Ishikawa (cell line): ENCODE results near the gene MB.

Experiments
- CREB1 ChIP-seq: IDR thresholded peaks from 2 replicates; pipeline ENCODE4 v1.6.1; 2012; ENCODE audit warnings: low read depth
- EP300 ChIP-seq: IDR thresholded peaks from 2 replicates; pipeline ENCODE4 v1.6.1; 2012; ENCODE audit warnings: borderline replicate concordance
- FOXM1 ChIP-seq: IDR thresholded peaks from 2 replicates; pipeline ENCODE4 v1.6.1; 2012; ENCODE audit warnings: low read depth, borderline replicate concordance
- NFIC ChIP-seq: IDR thresholded peaks from 2 replicates; pipeline ENCODE4 v1.6.1; 2012
- RAD21 ChIP-seq: IDR thresholded peaks from 2 replicates; pipeline ENCODE4 v1.6.1; 2012; ENCODE audit warnings: low read depth
- TAF1 ChIP-seq: IDR thresholded peaks from 2 replicates; pipeline ENCODE4 v1.6.1; 2012; ENCODE audit warnings: low read depth, mild to moderate bottlenecking
- TCF12 ChIP-seq: IDR thresholded peaks from 2 replicates; pipeline ENCODE4 v1.6.1; 2012; ENCODE audit warnings: low read depth
- YY1 ChIP-seq: IDR thresholded peaks from 2 replicates; pipeline ENCODE4 v1.6.1; 2012; ENCODE audit warnings: low read depth
- ZBTB7A ChIP-seq: IDR thresholded peaks from 2 replicates; pipeline ENCODE4 v1.6.1; 2012; ENCODE audit warnings: low read depth
- TF ChIP-seq, protein P1 (sequence below): IDR thresholded peaks from 2 replicates; pipeline ENCODE4 v1.6.1; 2012; ENCODE audit warnings: low read depth, mild to moderate bottlenecking

DNA sequence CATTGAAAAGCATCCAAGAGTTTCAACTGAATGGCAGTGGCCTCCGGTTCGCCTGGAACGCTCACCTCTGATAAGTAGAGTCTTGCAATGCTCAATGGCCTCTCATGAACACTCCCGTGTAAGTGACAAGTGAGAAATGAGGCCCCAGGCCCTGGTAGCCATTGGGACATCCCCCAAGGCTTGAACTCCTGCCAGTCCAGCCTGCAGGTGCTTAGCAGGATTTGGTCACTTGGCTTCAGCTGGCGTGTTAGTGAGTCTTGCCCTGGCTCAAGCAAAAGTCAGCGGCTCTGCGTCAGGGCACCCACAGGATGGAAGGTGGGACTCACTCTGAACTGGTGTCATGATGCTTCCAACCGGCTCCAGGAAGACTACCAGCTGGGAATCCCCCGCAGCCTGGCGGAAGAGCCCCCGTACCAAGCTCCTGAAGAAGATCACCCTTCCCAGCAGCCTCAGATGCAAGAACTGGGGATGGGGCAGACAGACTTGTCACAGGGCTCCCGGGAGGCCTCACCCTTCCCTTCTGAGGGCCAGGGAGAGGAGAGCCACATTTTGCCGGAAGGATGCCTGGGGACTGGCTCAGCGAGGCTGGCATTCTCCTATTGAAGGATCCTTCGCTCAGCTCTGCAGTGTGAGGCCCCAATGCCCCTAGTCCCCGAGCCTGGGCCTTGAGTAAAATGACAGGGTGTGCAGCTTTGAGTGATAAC, 19.3 kb downstream of the MB start:
- TF ChIP-seq RAD21 (no peak), ZBTB7A (no peak), TCF12 (no peak), CREB1 (no peak), FOXM1 (no peak), EP300 (no peak), TAF1 (no peak), NFIC (no peak), YY1 (no peak)
- TF ChIP-seq, protein P1, sequence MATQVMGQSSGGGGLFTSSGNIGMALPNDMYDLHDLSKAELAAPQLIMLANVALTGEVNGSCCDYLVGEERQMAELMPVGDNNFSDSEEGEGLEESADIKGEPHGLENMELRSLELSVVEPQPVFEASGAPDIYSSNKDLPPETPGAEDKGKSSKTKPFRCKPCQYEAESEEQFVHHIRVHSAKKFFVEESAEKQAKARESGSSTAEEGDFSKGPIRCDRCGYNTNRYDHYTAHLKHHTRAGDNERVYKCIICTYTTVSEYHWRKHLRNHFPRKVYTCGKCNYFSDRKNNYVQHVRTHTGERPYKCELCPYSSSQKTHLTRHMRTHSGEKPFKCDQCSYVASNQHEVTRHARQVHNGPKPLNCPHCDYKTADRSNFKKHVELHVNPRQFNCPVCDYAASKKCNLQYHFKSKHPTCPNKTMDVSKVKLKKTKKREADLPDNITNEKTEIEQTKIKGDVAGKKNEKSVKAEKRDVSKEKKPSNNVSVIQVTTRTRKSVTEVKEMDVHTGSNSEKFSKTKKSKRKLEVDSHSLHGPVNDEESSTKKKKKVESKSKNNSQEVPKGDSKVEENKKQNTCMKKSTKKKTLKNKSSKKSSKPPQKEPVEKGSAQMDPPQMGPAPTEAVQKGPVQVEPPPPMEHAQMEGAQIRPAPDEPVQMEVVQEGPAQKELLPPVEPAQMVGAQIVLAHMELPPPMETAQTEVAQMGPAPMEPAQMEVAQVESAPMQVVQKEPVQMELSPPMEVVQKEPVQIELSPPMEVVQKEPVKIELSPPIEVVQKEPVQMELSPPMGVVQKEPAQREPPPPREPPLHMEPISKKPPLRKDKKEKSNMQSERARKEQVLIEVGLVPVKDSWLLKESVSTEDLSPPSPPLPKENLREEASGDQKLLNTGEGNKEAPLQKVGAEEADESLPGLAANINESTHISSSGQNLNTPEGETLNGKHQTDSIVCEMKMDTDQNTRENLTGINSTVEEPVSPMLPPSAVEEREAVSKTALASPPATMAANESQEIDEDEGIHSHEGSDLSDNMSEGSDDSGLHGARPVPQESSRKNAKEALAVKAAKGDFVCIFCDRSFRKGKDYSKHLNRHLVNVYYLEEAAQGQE: no peak
